ENCODE measurements around the gene ROR1.
A peak's percentile ranks its signal among the peaks of the same experiment; 100 is the strongest.

The ROR1 gene

DNA sequence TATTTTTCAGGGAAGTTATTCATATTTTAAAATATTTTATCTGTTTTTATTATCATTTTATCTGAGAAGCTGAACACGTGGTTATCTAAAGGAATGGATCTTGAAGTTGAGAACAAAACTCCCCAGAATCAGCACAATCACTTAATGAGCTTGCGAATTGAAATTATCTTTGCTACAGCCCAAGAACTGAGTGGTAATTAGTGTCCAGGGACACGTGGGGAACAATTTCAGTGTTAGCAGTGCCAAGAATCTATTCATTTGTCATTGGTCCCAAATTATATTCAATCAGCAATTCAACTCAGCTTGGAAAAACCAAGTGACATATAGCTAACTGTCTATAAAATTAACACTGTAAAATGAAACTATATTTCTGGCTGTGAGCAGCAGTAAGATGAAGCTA lies 232.0 kb downstream of the ROR1 start:
- no peak for TF ChIP-seq MYC (IDR thresholded peaks at IDR 0.05; ENCODE audit: low read depth, low read length)
- TF ChIP-seq, protein P1, sequence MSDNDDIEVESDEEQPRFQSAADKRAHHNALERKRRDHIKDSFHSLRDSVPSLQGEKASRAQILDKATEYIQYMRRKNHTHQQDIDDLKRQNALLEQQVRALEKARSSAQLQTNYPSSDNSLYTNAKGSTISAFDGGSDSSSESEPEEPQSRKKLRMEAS (IDR thresholded peaks at IDR 0.05; ENCODE audit: low read depth, low read length), result no peak
- TF ChIP-seq, protein P2, sequence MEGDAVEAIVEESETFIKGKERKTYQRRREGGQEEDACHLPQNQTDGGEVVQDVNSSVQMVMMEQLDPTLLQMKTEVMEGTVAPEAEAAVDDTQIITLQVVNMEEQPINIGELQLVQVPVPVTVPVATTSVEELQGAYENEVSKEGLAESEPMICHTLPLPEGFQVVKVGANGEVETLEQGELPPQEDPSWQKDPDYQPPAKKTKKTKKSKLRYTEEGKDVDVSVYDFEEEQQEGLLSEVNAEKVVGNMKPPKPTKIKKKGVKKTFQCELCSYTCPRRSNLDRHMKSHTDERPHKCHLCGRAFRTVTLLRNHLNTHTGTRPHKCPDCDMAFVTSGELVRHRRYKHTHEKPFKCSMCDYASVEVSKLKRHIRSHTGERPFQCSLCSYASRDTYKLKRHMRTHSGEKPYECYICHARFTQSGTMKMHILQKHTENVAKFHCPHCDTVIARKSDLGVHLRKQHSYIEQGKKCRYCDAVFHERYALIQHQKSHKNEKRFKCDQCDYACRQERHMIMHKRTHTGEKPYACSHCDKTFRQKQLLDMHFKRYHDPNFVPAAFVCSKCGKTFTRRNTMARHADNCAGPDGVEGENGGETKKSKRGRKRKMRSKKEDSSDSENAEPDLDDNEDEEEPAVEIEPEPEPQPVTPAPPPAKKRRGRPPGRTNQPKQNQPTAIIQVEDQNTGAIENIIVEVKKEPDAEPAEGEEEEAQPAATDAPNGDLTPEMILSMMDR (IDR thresholded peaks at IDR 0.05; ENCODE audit: low read depth, low read length), result no peak
- no peak for TF ChIP-seq POLR2A (IDR thresholded peaks at IDR 0.05; ENCODE audit: extremely low read depth, insufficient read length)
- H3K4me3 ChIP-seq (ENCODE audit: low read depth, low read length), result no peak overlapping the region
- DNase-seq (ENCODE audit: low read depth), result no peak

DNA sequence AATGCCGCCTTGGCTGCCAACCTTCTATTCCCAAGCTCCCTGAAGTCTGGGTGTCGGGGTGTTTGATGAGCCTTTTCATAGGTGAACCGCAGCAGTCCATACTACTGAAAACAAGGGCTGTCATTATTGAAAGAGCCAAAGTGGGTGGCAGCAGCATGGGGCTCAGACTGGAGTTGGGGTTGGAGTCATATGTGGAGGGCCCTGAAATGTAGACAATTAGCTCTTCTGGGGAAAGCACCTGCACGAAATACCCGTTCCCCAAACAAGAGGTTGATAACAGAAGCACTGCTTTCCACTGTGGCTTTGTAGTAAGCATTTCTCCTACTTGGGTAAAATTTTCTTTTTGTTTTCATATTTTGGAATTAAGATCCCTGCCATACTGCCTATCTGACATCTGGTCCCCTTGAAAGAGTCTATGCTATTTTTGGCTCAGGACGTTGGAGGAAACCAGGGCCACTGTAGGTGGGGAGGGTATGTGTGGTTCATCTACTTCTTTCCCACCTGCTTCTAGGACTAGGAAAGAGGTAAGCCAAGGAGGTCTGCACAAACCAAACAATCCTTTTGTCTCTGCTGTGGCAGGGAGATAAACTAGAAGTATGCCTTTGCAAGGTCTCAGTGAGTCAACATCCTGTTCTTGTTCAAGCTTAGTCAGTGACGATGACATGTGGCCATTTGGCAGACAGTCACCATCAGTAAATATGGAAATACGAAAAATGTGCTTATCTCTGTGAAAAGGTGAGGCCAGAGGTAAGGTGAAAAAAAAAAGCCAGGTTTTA lies 232.6 kb downstream of the ROR1 start:
- no peak overlapping the region for H3K4me3 ChIP-seq (ENCODE audit: low read depth, low read length)
- DNase-seq (ENCODE audit: low read depth), result peak; percentile 12
- TF ChIP-seq, protein P1 (IDR thresholded peaks at IDR 0.05; ENCODE audit: low read depth, low read length), result peak; percentile 46; the same call in 1 of the 2 replicates
- TF ChIP-seq MYC (IDR thresholded peaks at IDR 0.05; ENCODE audit: low read depth, low read length) (peak; percentile 42; the same call in 1 of the 2 replicates), POLR2A (IDR thresholded peaks at IDR 0.05; ENCODE audit: extremely low read depth, insufficient read length) (no peak)
- TF ChIP-seq, protein P2 (IDR thresholded peaks at IDR 0.05; ENCODE audit: low read depth, low read length), result no peak

DNA sequence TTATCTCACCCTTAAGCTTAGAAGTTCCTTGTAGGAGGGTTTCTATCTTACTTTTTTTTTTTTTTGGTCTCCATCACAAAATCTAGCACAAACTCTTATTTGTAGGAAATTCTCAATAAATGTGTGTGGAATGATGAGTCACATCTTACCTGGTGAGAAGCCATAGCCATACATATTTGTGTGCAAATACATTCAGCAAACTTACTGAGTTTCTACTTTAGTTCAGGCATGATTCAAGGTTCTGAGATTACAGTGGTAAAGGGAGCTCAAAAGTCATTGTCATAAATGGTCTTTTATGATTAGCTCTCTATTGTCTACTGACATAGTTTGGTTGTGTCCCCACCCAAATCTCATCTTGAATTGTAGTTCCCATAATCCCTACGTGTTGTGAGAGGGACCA lies 236.5 kb downstream of the ROR1 start:
- no peak overlapping the region for H3K4me3 ChIP-seq (ENCODE audit: low read depth, low read length)
- no peak for DNase-seq (ENCODE audit: low read depth)
- TF ChIP-seq, protein P2 (IDR thresholded peaks at IDR 0.05; ENCODE audit: low read depth, low read length), result no peak
- TF ChIP-seq POLR2A (IDR thresholded peaks at IDR 0.05; ENCODE audit: extremely low read depth, insufficient read length) (no peak), MYC (IDR thresholded peaks at IDR 0.05; ENCODE audit: low read depth, low read length) (no peak)
- TF ChIP-seq, protein P1 (IDR thresholded peaks at IDR 0.05; ENCODE audit: low read depth, low read length), result no peak

DNA sequence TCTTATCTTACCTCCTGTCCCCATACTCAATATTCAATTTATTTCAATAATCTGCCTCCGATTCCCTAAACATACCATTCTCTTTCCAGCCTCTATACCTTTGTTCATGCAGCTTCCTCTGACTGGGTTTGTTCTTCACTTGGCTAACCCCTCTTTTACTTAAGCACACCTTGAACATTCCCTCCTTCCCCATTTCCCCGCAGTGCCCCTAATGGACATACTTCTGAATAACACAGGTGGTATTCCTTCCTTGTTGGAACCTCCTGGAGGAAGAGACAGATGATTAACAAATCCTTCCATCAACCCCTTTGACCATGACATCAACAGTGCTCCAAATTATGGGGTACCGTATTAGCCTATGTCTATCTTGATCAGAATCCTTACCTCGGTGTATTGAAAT lies 239.6 kb downstream of the ROR1 start:
- no peak for DNase-seq (ENCODE audit: low read depth)
- no peak overlapping the region for H3K4me3 ChIP-seq (ENCODE audit: low read depth, low read length)
- TF ChIP-seq MYC (IDR thresholded peaks at IDR 0.05; ENCODE audit: low read depth, low read length) (no peak), POLR2A (IDR thresholded peaks at IDR 0.05; ENCODE audit: extremely low read depth, insufficient read length) (no peak)
- TF ChIP-seq, protein P2 (IDR thresholded peaks at IDR 0.05; ENCODE audit: low read depth, low read length), result no peak
- TF ChIP-seq, protein P1 (IDR thresholded peaks at IDR 0.05; ENCODE audit: low read depth, low read length), result no peak

DNA sequence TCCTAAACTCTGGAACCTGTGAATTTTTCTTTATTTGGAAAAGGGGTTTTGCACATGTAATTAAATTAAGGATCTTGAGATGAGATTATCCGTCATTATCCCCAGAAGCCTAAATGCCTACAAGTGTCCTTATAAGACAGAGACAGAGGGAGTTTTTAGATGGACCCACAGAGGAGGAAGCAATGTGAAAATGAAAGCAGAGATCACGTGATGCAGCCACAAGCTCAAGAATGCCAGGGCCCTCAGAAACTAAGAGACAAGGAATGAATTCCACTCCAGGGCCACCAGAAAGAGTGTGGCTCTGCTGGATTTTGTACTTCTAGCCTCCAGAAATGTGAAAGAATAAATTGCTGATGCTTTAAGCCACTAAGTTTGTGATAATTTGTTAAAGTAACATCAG lies 246.0 kb downstream of the ROR1 start:
- TF ChIP-seq, protein P2 (IDR thresholded peaks at IDR 0.05; ENCODE audit: low read depth, low read length), result no peak
- TF ChIP-seq MYC (IDR thresholded peaks at IDR 0.05; ENCODE audit: low read depth, low read length), result no peak
- TF ChIP-seq, protein P1 (IDR thresholded peaks at IDR 0.05; ENCODE audit: low read depth, low read length), result no peak
- no peak for TF ChIP-seq POLR2A (IDR thresholded peaks at IDR 0.05; ENCODE audit: extremely low read depth, insufficient read length)
- DNase-seq (ENCODE audit: low read depth), result no peak
- H3K4me3 ChIP-seq (ENCODE audit: low read depth, low read length), result no peak overlapping the region
